CD4-positive, alpha-beta T cell treated with Interleukin-21 for 1 hour (primary cell): ENCODE measurements around the gene JHY.
A peak's percentile ranks its signal among the peaks of the same experiment; 100 is the strongest.

ENCODE experiments used
- DNase-seq: peaks from one replicate; pipeline ENCODE4 v3.0.0-alpha.2; 2020

JHY gene

GRCh38 chr11:122963961-122964360 lies 81.4 kb downstream of the JHY start:
- DNase-seq: no peak

- no peak for DNase-seq
Observed at GRCh38 chr11:122976061-122976733, 93.6 kb downstream of the JHY start.

GRCh38 chr11:122976734-122977469 lies 94.3 kb downstream of the JHY start:
- DNase-seq: no peak

- DNase-seq: no peak
Observed at GRCh38 chr11:122977470-122978298, 95.1 kb downstream of the JHY start.

- DNase-seq: no peak
Observed at GRCh38 chr11:122978299-122978620, 95.7 kb downstream of the JHY start.

GRCh38 chr11:122979103-122979814 lies 96.7 kb downstream of the JHY start:
- no peak for DNase-seq

GRCh38 chr11:122979815-122980595 lies 97.4 kb downstream of the JHY start:
- no peak for DNase-seq

GRCh38 chr11:122981388-122982264 lies 99.1 kb downstream of the JHY start, which contains the start of gene BSX:
TSS of gene BSX (minus strand) at chr11:122981834. CDS start at chr11:122981671, 163 bp downstream.
- DNase-seq: peak; percentile 42

- no peak for DNase-seq
Observed at GRCh38 chr11:122983438-122984185, 101.1 kb downstream of the JHY start.

GRCh38 chr11:122984186-122985011 lies 101.8 kb downstream of the JHY start:
- no peak for DNase-seq

- no peak for DNase-seq
Observed at GRCh38 chr11:122995526-122995925, 113.0 kb downstream of the JHY start.

- DNase-seq: no peak
Observed at GRCh38 chr11:122998727-122999366, 116.3 kb downstream of the JHY start.

GRCh38 chr11:123000721-123001120 lies 118.2 kb downstream of the JHY start:
- DNase-seq: no peak

- no peak for DNase-seq
Observed at GRCh38 chr11:123006860-123007542, 124.4 kb downstream of the JHY start.
